B cell (primary cell): Measurements from ENCODE around the gene GALNT10. TPM values are rescaled to one million over a fixed set of nuclear protein-coding genes. Genes with fewer than 3 reads are reported as not detected.

ENCODE experiments used
- ATAC-seq: fragments of 200-7000 bp; cut with Tn5 transposase; one replicate; pipeline ENCODE4 v1.10.0; 2021; ENCODE audit warnings: low read depth, mild to moderate bottlenecking, moderate number of reproducible peaks, moderate library complexity
- CTCF ChIA-PET: fragments of 350-600 bp; sonication (Branson Sonifier 250); formaldehyde crosslinking; loops from one replicate; lab custom pipeline; 2021; ENCODE audit warnings: antibody characterized with exemption, inconsistent platforms; lab: Charles Lee
- POLR2A ChIA-PET: fragments of 350-600 bp; sonication (Branson Sonifier 250); formaldehyde crosslinking; loops from one replicate; lab custom pipeline; 2021; ENCODE audit warnings: antibody characterized with exemption; lab: Charles Lee
- DNase-seq: peaks from one replicate; pipeline ENCODE4 v3.0.0; 2013
- H2AFZ ChIP-seq: 2 replicates; pipeline ENCODE4 v1.6.1; 2012; ENCODE audit warnings: mild to moderate bottlenecking, low read depth, low read length; ENCODE audit not compliant: insufficient read depth, poor library complexity, severe bottlenecking
- H3K27ac ChIP-seq, 2 donors: 1 replicate in 1 of 2; 2 replicates in 1 of 2; pipeline ENCODE4 v1.5.1; 2012 to 2013; ENCODE audit warnings: low read length in 2 of 2, mild to moderate bottlenecking in 2 of 2, moderate library complexity in 1 of 2
- H3K27me3 ChIP-seq, 4 experiments: fragments of 200-600 bp in 1 of 4; sonication (generic) in 1 of 4; replicated peaks in 1 of 4; 1 replicate in 2 of 4; 2 replicates in 2 of 4; pipeline versions ENCODE4 v1.6.1 to v1.7.0; 2013 to 2016; ENCODE audit warnings: low read length in 3 of 4, mild to moderate bottlenecking in 2 of 4, mixed read lengths in 1 of 4, moderate library complexity in 1 of 4; ENCODE audit not compliant: insufficient read depth in 4 of 4, control insufficient read depth in 3 of 4; ENCODE audit errors: control extremely low read depth in 1 of 4
- H3K36me3 ChIP-seq, 2 experiments: replicated peaks in 1 of 2; 1 replicate in 1 of 2; 2 replicates in 1 of 2; pipeline versions ENCODE4 v1.6.1 to v1.7.1; 2013; ENCODE audit warnings: low read length in 1 of 2; ENCODE audit not compliant: insufficient read depth in 2 of 2, control insufficient read depth in 1 of 2; ENCODE audit errors: control extremely low read depth in 1 of 2, extremely low read depth in 1 of 2
- H3K4me1 ChIP-seq, 2 donors: fragments of 200-600 bp in 1 of 2; sonication (generic) in 1 of 2; 1 replicate in 1 of 2; 2 replicates in 1 of 2; pipeline versions ENCODE4 v1.5.1 to v1.6.1; 2013 to 2017; ENCODE audit warnings: low read length in 2 of 2; ENCODE audit not compliant: control insufficient read depth in 2 of 2, insufficient read depth in 2 of 2
- H3K4me2 ChIP-seq: replicated peaks from 2 replicates; pipeline ENCODE3; 2012; ENCODE audit warnings: mild to moderate bottlenecking, low read depth, low read length; ENCODE audit not compliant: poor library complexity, severe bottlenecking
- H3K4me3 ChIP-seq, 5 experiments: fragments of 200-600 bp in 1 of 5; sonication (generic) in 1 of 5; 1 replicate in 3 of 5; 2 replicates in 2 of 5; pipeline versions ENCODE4 v1.5.1 to v1.7.0; 2011 to 2016; ENCODE audit warnings: low read length in 4 of 5, mild to moderate bottlenecking in 4 of 5, low read depth in 2 of 5, control low read depth in 1 of 5, moderate library complexity in 1 of 5; ENCODE audit not compliant: insufficient read depth in 1 of 5; ENCODE audit errors: control extremely low read depth in 1 of 5, extremely low read depth in 1 of 5
- H3K79me2 ChIP-seq: fragments of 200-600 bp; sonication (generic); one replicate; pipeline ENCODE4 v1.6.0; 2016; ENCODE audit warnings: low read length; ENCODE audit not compliant: control insufficient read depth, insufficient read depth
- H3K9ac ChIP-seq: fragments of 200-600 bp; sonication (generic); 2 replicates; pipeline ENCODE4 v1.6.1; 2017; ENCODE audit warnings: mild to moderate bottlenecking, low read length, moderate library complexity
- H3K9me3 ChIP-seq, 3 donors: one replicate each; pipeline versions ENCODE4 v1.6.1 to v1.7.1; 2013; ENCODE audit warnings: low read length in 2 of 3; ENCODE audit not compliant: control insufficient read depth in 2 of 3, insufficient read depth in 1 of 3; ENCODE audit errors: control extremely low read depth in 1 of 3
- H4K20me1 ChIP-seq: 2 replicates; pipeline ENCODE4 v1.6.0; 2012; ENCODE audit warnings: mild to moderate bottlenecking, low read length; ENCODE audit not compliant: insufficient read depth, control insufficient read depth, poor library complexity, severe bottlenecking
- H3K27ac Mint-ChIP-seq: one replicate; pipeline ENCODE4 v1.8.0; 2021; ENCODE audit warnings: mixed read lengths
- H3K27me3 Mint-ChIP-seq: one replicate; pipeline ENCODE4 v1.8.0; 2021; ENCODE audit warnings: mixed read lengths
- H3K4me1 Mint-ChIP-seq: one replicate; pipeline ENCODE4 v1.8.0; 2021; ENCODE audit warnings: mixed read lengths
- H3K4me3 Mint-ChIP-seq: one replicate; pipeline ENCODE4 v1.8.0; 2021; ENCODE audit warnings: mixed read lengths
- H3K9me3 Mint-ChIP-seq: one replicate; pipeline ENCODE4 v1.8.0; 2022; ENCODE audit warnings: mixed read lengths; ENCODE audit not compliant: insufficient read depth
- EZH2 ChIP-seq: IDR thresholded peaks from 2 replicates; pipeline ENCODE4 v1.6.1; 2012; ENCODE audit warnings: borderline replicate concordance, low read depth, mild to moderate bottlenecking, moderate library complexity, low read length; ENCODE audit not compliant: insufficient read depth, poor library complexity, severe bottlenecking
- WGBS: methylation state at CpG from one replicate; pipeline ENCODE4 v1.1.5; 2013; ENCODE audit warnings: missing lambda C conversion rate; ENCODE audit not compliant: insufficient coverage; 5-methylcytosine and 5-hydroxymethylcytosine counted together
- intact Hi-C: fragments of 100-400 bp; cut with micrococcal nuclease; formaldehyde crosslinking; loops from one replicate; pipeline ENCODE4 v1.10.0; 2022
- polyA plus RNA-seq: library from polyadenylated mRNA; depleted of rRNA; stranded (reverse); fragments of >200 nt; gene quantifications from 2 replicates; pipeline ENCODE4 v1.2.3, GENCODE V29; 2012
- total RNA-seq, 2 donors: library from RNA; stranded (reverse); fragments of 120-200 nt in 1 of 2; gene quantifications; 1 replicate in 1 of 2; 2 replicates in 1 of 2; pipeline versions ENCODE4 v1.2.3 to v1.2.4, GENCODE V29; 2013 to 2022
- TF ChIP-seq, protein P1 (sequence below): fragments of 200-600 bp; IDR thresholded peaks from one replicate; pipeline ENCODE4 v1.8.0; 2022; ENCODE audit warnings: antibody characterized with exemption, mild to moderate bottlenecking

Gene GALNT10
- total and polyA plus RNA-seq, 2 donors (not counting 1 experiment from before 2014, with no cell fraction given) = 27.7 to 42.8 TPM

GRCh38 chr5:154464438-154464837 is 273.9 kb downstream of the GALNT10 start:
- Histone ChIP-seq H4K20me1 (no peaks in the 10 kb centered on the region), H3K9me3 (no peaks in the 10 kb centered on the region), H2AFZ (no peak overlapping the region), H3K36me3 (no peaks in the 10 kb centered on the region), H3K27me3 (peaks cover 0 to 20% (median 5%) of the 10 kb centered on the region in 4 experiments), H3K4me2 (no peak overlapping the region), H3K79me2 (no peaks in the 10 kb centered on the region), H3K27ac (no peak overlapping the region), H3K4me3 (no peak overlapping the region), H3K9ac (no peak overlapping the region), H3K4me1 (no peaks in the 10 kb centered on the region)
- DNase-seq = no peak
- CTCF ChIA-PET = interaction anchor here (2.8 kb wide), 1 partner anchor 15 kb away, joined by 12 read pairs; no protein-coding TSS in a partner anchor
- Mint-ChIP-seq H3K9me3 (no peaks in the 10 kb centered on the region), H3K4me3 (no peak overlapping the region), H3K4me1 (peaks cover 5% of the 10 kb centered on the region), H3K27me3 (peaks cover 9% of the 10 kb centered on the region), H3K27ac (no peak overlapping the region)
- TF ChIP-seq, protein P1, sequence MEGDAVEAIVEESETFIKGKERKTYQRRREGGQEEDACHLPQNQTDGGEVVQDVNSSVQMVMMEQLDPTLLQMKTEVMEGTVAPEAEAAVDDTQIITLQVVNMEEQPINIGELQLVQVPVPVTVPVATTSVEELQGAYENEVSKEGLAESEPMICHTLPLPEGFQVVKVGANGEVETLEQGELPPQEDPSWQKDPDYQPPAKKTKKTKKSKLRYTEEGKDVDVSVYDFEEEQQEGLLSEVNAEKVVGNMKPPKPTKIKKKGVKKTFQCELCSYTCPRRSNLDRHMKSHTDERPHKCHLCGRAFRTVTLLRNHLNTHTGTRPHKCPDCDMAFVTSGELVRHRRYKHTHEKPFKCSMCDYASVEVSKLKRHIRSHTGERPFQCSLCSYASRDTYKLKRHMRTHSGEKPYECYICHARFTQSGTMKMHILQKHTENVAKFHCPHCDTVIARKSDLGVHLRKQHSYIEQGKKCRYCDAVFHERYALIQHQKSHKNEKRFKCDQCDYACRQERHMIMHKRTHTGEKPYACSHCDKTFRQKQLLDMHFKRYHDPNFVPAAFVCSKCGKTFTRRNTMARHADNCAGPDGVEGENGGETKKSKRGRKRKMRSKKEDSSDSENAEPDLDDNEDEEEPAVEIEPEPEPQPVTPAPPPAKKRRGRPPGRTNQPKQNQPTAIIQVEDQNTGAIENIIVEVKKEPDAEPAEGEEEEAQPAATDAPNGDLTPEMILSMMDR = no peak
- no peak for TF ChIP-seq EZH2
- 89% methylated on average over 1 of the region's 1 CpG for WGBS
- ATAC-seq = no peak
- intact Hi-C loops = no loop called here
- POLR2A ChIA-PET = no interaction called here

DNA sequence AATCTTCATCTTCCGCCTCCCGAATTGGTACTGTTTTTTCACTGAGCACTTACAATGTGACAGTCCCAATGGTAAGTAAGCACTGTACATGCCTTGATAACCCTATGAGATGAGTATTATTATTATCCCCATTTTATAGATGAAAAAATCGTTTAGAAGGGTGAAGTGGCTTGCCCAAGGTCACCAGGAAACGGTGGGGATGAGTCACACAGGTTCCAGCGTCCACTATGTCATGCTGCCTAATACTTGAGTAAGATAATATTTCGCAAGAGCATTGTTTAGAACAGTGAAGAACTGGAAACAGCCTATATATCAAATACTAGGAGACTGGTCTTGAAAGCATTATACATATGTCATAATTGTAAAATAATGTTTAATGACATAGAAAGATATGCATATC is 274.6 kb downstream of the GALNT10 start:
- DNase-seq (no peak), ATAC-seq (no peak)
- H3K9me3 Mint-ChIP-seq = no peaks in the 10 kb centered on the region
- peaks cover 14% of the 10 kb centered on the region for H3K27me3 Mint-ChIP-seq
- Histone ChIP-seq H3K9ac (no peak overlapping the region), H3K9me3 (no peaks in the 10 kb centered on the region), H3K4me1 (no peaks in the 10 kb centered on the region), H3K27ac (no peak overlapping the region), H4K20me1 (no peaks in the 10 kb centered on the region), H3K4me3 (no peak overlapping the region), H3K27me3 (peaks cover 0 to 24% (median 9%) of the 10 kb centered on the region in 4 experiments), H3K4me2 (no peak overlapping the region), H2AFZ (no peak overlapping the region), H3K36me3 (no peaks in the 10 kb centered on the region), H3K79me2 (no peaks in the 10 kb centered on the region)
- CTCF ChIA-PET = interaction anchor here (2.8 kb wide), 1 partner anchor 16 kb away, joined by 12 read pairs; no protein-coding TSS in a partner anchor
- TF ChIP-seq, protein P1 = no peak
- no peak for TF ChIP-seq EZH2
- WGBS = no CpG with 5 or more reads among the region's 6 CpGs
- intact Hi-C loops = loop anchor here (5.0 kb wide), 1 partner anchor 682 kb away; no protein-coding TSS in a partner anchor
- POLR2A ChIA-PET = no interaction called here
- H3K4me3 Mint-ChIP-seq = no peak overlapping the region
- peaks cover 5% of the 10 kb centered on the region for H3K4me1 Mint-ChIP-seq
- H3K27ac Mint-ChIP-seq = no peak overlapping the region
